OCI-LY1 (cell line): ENCODE measurements around the gene ASB13.
"Not testable (repeated sequence)": the region's sequence is repeated elsewhere in the genome, so short reads cannot be mapped to it uniquely, and the experiment has no call there.

ENCODE experiments used
- H2AFZ ChIP-seq: fragments of 200-600 bp; sonication (generic), shearing (Covaris generic); 2 replicates; pipeline ENCODE4 v1.6.0; 2014; ENCODE audit warnings: antibody characterized with exemption, mild to moderate bottlenecking, low read length
- H3F3A ChIP-seq: fragments of 200-600 bp; sonication (generic), shearing (Covaris generic); 2 replicates; pipeline ENCODE4 v1.6.0; 2014; ENCODE audit warnings: mild to moderate bottlenecking, antibody characterized with exemption, low read length, moderate library complexity; ENCODE audit not compliant: insufficient read depth
- H3K27ac ChIP-seq: fragments of 200-600 bp; sonication (generic); 2 replicates; pipeline ENCODE4 v1.5.1; 2014; ENCODE audit warnings: low read length, mixed run types, mild to moderate bottlenecking, low read depth; ENCODE audit not compliant: poor library complexity, severe bottlenecking
- H3K27me3 ChIP-seq: fragments of 200-600 bp; sonication (generic); 2 replicates; pipeline ENCODE4 v1.6.0; 2014; ENCODE audit warnings: antibody characterized with exemption, mild to moderate bottlenecking, low read length, moderate library complexity; ENCODE audit not compliant: insufficient read depth
- H3K36me3 ChIP-seq: fragments of 200-600 bp; sonication (generic); 2 replicates; pipeline ENCODE4 v1.6.1; 2014; ENCODE audit warnings: mild to moderate bottlenecking, antibody characterized with exemption, low read length, moderate library complexity, mixed read lengths; ENCODE audit not compliant: insufficient read depth
- H3K4me1 ChIP-seq: fragments of 200-600 bp; sonication (generic); 2 replicates; pipeline ENCODE4 v1.5.1; 2014; ENCODE audit warnings: mild to moderate bottlenecking, low read length, moderate library complexity; ENCODE audit not compliant: insufficient read depth, severe bottlenecking
- H3K4me2 ChIP-seq: fragments of 200-600 bp; sonication (generic), shearing (Covaris generic); 2 replicates; pipeline ENCODE4 v1.6.1; 2014; ENCODE audit warnings: low read length
- H3K4me3 ChIP-seq: fragments of 200-600 bp; sonication (generic); 2 replicates; pipeline ENCODE4 v1.5.1; 2014; ENCODE audit warnings: low read length, low read depth, mild to moderate bottlenecking, mixed read lengths; ENCODE audit not compliant: poor library complexity, severe bottlenecking
- H3K79me2 ChIP-seq: fragments of 200-600 bp; shearing (Covaris generic); 2 replicates; pipeline ENCODE4 v1.6.1; 2016; ENCODE audit warnings: mixed run types, low read length, mixed read lengths; ENCODE audit not compliant: insufficient read depth
- H3K9ac ChIP-seq: fragments of 200-600 bp; sonication (generic), shearing (Covaris generic); 2 replicates; pipeline ENCODE4 v1.6.1; 2014; ENCODE audit warnings: mild to moderate bottlenecking, low read length, mixed read lengths
- H3K9me2 ChIP-seq: fragments of 200-600 bp; sonication (generic), shearing (Covaris generic); 2 replicates; pipeline ENCODE4 v1.6.1; 2014; ENCODE audit warnings: low read depth, mild to moderate bottlenecking, low read length, mixed read lengths
- H3K9me3 ChIP-seq: fragments of 200-600 bp; shearing (Covaris generic); 2 replicates; pipeline ENCODE4 v1.6.1; 2014; ENCODE audit warnings: low read length, mixed read lengths
- H4K20me1 ChIP-seq: fragments of 200-600 bp; sonication (generic), shearing (Covaris generic); 2 replicates; pipeline ENCODE4 v1.6.0; 2016; ENCODE audit warnings: mild to moderate bottlenecking, low read length; ENCODE audit not compliant: insufficient read depth
- CTCF ChIP-seq: fragments of 200-600 bp; sonication (generic), shearing (Covaris generic); IDR thresholded peaks from 2 replicates; pipeline ENCODE4 v1.5.1; 2017; ENCODE audit warnings: mild to moderate bottlenecking, antibody characterized with exemption, low read length, moderate library complexity, mixed read lengths
- EZH2 ChIP-seq: fragments of 200-600 bp; sonication (generic), shearing (Covaris generic); IDR thresholded peaks from 2 replicates; pipeline ENCODE4 v1.8.0; 2017; ENCODE audit warnings: borderline replicate concordance, mixed run types, mild to moderate bottlenecking, antibody characterized with exemption, low read length, moderate library complexity, mixed read lengths

Gene ASB13

GRCh38 chr10:5594271-5595049 lies 71.9 kb downstream of the ASB13 start:
- no peak overlapping the region for H2AFZ ChIP-seq
- H3K4me2 ChIP-seq = no peak overlapping the region
- no peak for TF ChIP-seq CTCF
- no peak for TF ChIP-seq EZH2
- no peaks in the 10 kb centered on the region for H3K9me3 ChIP-seq
- no peaks in the 10 kb centered on the region; the same call in 1 of the 2 replicates for H3K27me3 ChIP-seq
- H3K27ac ChIP-seq = no peak overlapping the region
- no peaks in the 10 kb centered on the region for H3K9me2 ChIP-seq
- H3K9ac ChIP-seq = no peak overlapping the region
- H3K4me3 ChIP-seq = no peak overlapping the region
- H3K79me2 ChIP-seq = no peaks in the 10 kb centered on the region
- no peaks in the 10 kb centered on the region for H3F3A ChIP-seq
- no peaks in the 10 kb centered on the region for H3K36me3 ChIP-seq
- no peaks in the 10 kb centered on the region for H3K4me1 ChIP-seq
- no peaks in the 10 kb centered on the region for H4K20me1 ChIP-seq

GRCh38 chr10:5593347-5593746 lies 73.0 kb downstream of the ASB13 start:
- not testable (repeated sequence) for H4K20me1 ChIP-seq, H3K4me1 ChIP-seq, H3F3A ChIP-seq, H3K4me3 ChIP-seq, H3K27ac ChIP-seq, H3K27me3 ChIP-seq, H3K36me3 ChIP-seq, H2AFZ ChIP-seq, H3K79me2 ChIP-seq, H3K4me2 ChIP-seq, H3K9ac ChIP-seq, H3K9me2 ChIP-seq, H3K9me3 ChIP-seq

GRCh38 chr10:5592070-5592469 lies 74.3 kb downstream of the ASB13 start:
- no peak overlapping the region for H3K4me3 ChIP-seq
- H3K9me3 ChIP-seq = no peaks in the 10 kb centered on the region
- no peaks in the 10 kb centered on the region for H3F3A ChIP-seq
- H2AFZ ChIP-seq = no peak overlapping the region
- H3K27me3 ChIP-seq = no peaks in the 10 kb centered on the region; the same call in 1 of the 2 replicates
- H4K20me1 ChIP-seq = no peaks in the 10 kb centered on the region
- no peak for TF ChIP-seq EZH2
- no peak for TF ChIP-seq CTCF
- no peak overlapping the region for H3K9ac ChIP-seq
- H3K79me2 ChIP-seq = no peaks in the 10 kb centered on the region
- no peaks in the 10 kb centered on the region for H3K36me3 ChIP-seq
- no peak overlapping the region for H3K27ac ChIP-seq
- no peaks in the 10 kb centered on the region for H3K4me1 ChIP-seq
- no peaks in the 10 kb centered on the region for H3K9me2 ChIP-seq
- no peak overlapping the region for H3K4me2 ChIP-seq

GRCh38 chr10:5591336-5591824 lies 75.0 kb downstream of the ASB13 start:
- H4K20me1 ChIP-seq = no peaks in the 10 kb centered on the region
- H3K9me3 ChIP-seq = no peaks in the 10 kb centered on the region
- TF ChIP-seq EZH2 = no peak
- no peak for TF ChIP-seq CTCF
- no peaks in the 10 kb centered on the region; the same call in 1 of the 2 replicates for H3K27me3 ChIP-seq
- no peak overlapping the region for H2AFZ ChIP-seq
- H3F3A ChIP-seq = no peaks in the 10 kb centered on the region
- H3K9me2 ChIP-seq = no peaks in the 10 kb centered on the region
- H3K4me1 ChIP-seq = no peaks in the 10 kb centered on the region
- H3K36me3 ChIP-seq = no peaks in the 10 kb centered on the region
- no peak overlapping the region for H3K27ac ChIP-seq
- no peaks in the 10 kb centered on the region for H3K79me2 ChIP-seq
- no peak overlapping the region for H3K9ac ChIP-seq
- no peak overlapping the region for H3K4me2 ChIP-seq
- H3K4me3 ChIP-seq = no peak overlapping the region
